IMR-90 (cell line): ENCODE measurements around the gene INCENP. TPM values are rescaled to one million over a fixed set of nuclear protein-coding genes. Genes with fewer than 3 reads are reported as not detected.
A peak's percentile ranks its signal among the peaks of the same experiment; 100 is the strongest.

Experiments used
- ATAC-seq: fragments of 200-7000 bp; cut with Tn5 transposase; 2 replicates; pipeline ENCODE4 v1.9.1; 2020; ENCODE audit warnings: low read depth, mild to moderate bottlenecking, moderate library complexity
- BruUV-seq: library from RNA; stranded (reverse); fragments of 400-500 nt; replicated peaks from 2 replicates; lab custom pipeline; 2021; lab: Mats Ljungman, UMichigan
- CTCF ChIA-PET: fragments of 300-600 bp; formaldehyde crosslinking; extraction: SDS; loops from one replicate; lab custom pipeline; 2021; ENCODE audit warnings: antibody characterized with exemption; lab: Yijun Ruan, JAX
- POLR2A ChIA-PET: fragments of 300-600 bp; sonication (Branson Sonifier 250); formaldehyde crosslinking; loops from one replicate; lab custom pipeline; 2022; ENCODE audit warnings: antibody characterized with exemption; ENCODE audit not compliant: unreplicated experiment; lab: Charles Lee
- DNase-seq: peaks from one replicate; pipeline ENCODE4 v3.0.0; 2013
- H2AFZ ChIP-seq: replicated peaks from 2 replicates; pipeline ENCODE3; 2013; ENCODE audit warnings: low read length, mild to moderate bottlenecking; ENCODE audit not compliant: poor library complexity
- H2AK5ac ChIP-seq: 2 replicates; pipeline ENCODE4 v1.6.1; 2013; ENCODE audit warnings: low read depth, low read length, inconsistent platforms
- H2AK9ac ChIP-seq: replicated peaks from 2 replicates; pipeline ENCODE3; 2013; ENCODE audit warnings: mild to moderate bottlenecking, low read depth, low read length, moderate library complexity; ENCODE audit not compliant: poor library complexity
- H2BK120ac ChIP-seq: 2 replicates; pipeline ENCODE4 v1.6.1; 2013; ENCODE audit warnings: low read depth, low read length, inconsistent platforms
- H2BK15ac ChIP-seq: 3 replicates; pipeline ENCODE4 v1.6.1; 2013; ENCODE audit warnings: low read depth, low read length, inconsistent platforms
- H2BK20ac ChIP-seq: 2 replicates; pipeline ENCODE4 v1.6.1; 2013; ENCODE audit warnings: low read depth, mild to moderate bottlenecking, inconsistent platforms, low read length, moderate library complexity
- H2BK5ac ChIP-seq: 2 replicates; pipeline ENCODE4 v1.6.1; 2013; ENCODE audit warnings: mild to moderate bottlenecking, low read depth, low read length, inconsistent platforms; ENCODE audit not compliant: poor library complexity, severe bottlenecking
- H3K14ac ChIP-seq: replicated peaks from 2 replicates; pipeline ENCODE4 v1.6.1; 2013; ENCODE audit warnings: low read depth, low read length, inconsistent platforms
- H3K18ac ChIP-seq: 2 replicates; pipeline ENCODE4 v1.6.1; 2013; ENCODE audit warnings: low read depth, low read length, control low read depth
- H3K23ac ChIP-seq: 2 replicates; pipeline ENCODE4 v1.6.1; 2013; ENCODE audit warnings: low read depth, low read length, inconsistent platforms
- H3K27ac ChIP-seq: 2 replicates; pipeline ENCODE4 v1.5.1; 2013; ENCODE audit warnings: mild to moderate bottlenecking, control low read depth, low read length; ENCODE audit not compliant: insufficient read depth
- H3K27me3 ChIP-seq: 2 replicates; pipeline ENCODE4 v1.6.1; 2013; ENCODE audit warnings: low read length; ENCODE audit not compliant: control insufficient read depth, insufficient read depth
- H3K36me3 ChIP-seq: 2 replicates; pipeline ENCODE4 v1.6.1; 2013; ENCODE audit warnings: low read length, mixed read lengths; ENCODE audit not compliant: control insufficient read depth, insufficient read depth
- H3K4ac ChIP-seq: 2 replicates; pipeline ENCODE4 v1.6.1; 2013; ENCODE audit warnings: low read depth, low read length, inconsistent platforms
- H3K4me1 ChIP-seq: 2 replicates; pipeline ENCODE4 v1.6.1; 2013; ENCODE audit warnings: low read length, mixed read lengths; ENCODE audit not compliant: control insufficient read depth, insufficient read depth
- H3K4me2 ChIP-seq: 2 replicates; pipeline ENCODE4 v1.6.1; 2013; ENCODE audit warnings: low read depth, mild to moderate bottlenecking, control low read depth, low read length, moderate library complexity
- H3K4me3 ChIP-seq: 2 replicates; pipeline ENCODE4 v1.5.1; 2013; ENCODE audit warnings: low read depth, mild to moderate bottlenecking, control low read depth, low read length, moderate library complexity; ENCODE audit not compliant: insufficient read depth
- H3K56ac ChIP-seq: 2 replicates; pipeline ENCODE4 v1.6.1; 2013; ENCODE audit warnings: low read length, inconsistent platforms; ENCODE audit not compliant: insufficient read depth; ENCODE audit errors: extremely low read depth
- H3K79me1 ChIP-seq, 2 experiments: 2 replicates each; pipeline ENCODE4 v1.6.1; 2013; ENCODE audit warnings: low read length in 2 of 2, inconsistent platforms in 1 of 2, low read depth in 1 of 2
- H3K9ac ChIP-seq: 2 replicates; pipeline ENCODE4 v1.6.1; 2013; ENCODE audit warnings: low read depth, low read length, control low read depth
- H3K9me1 ChIP-seq: 2 replicates; pipeline ENCODE4 v1.6.1; 2013; ENCODE audit warnings: low read length, inconsistent platforms; ENCODE audit not compliant: insufficient read depth
- H3K9me3 ChIP-seq: 2 replicates; pipeline ENCODE4 v1.6.1; 2013; ENCODE audit warnings: low read length; ENCODE audit not compliant: control insufficient read depth, insufficient read depth
- H4K20me1 ChIP-seq: 2 replicates; pipeline ENCODE4 v1.6.1; 2013; ENCODE audit warnings: low read length, inconsistent platforms; ENCODE audit not compliant: insufficient read depth
- H4K5ac ChIP-seq: 2 replicates; pipeline ENCODE4 v1.6.1; 2013; ENCODE audit warnings: mild to moderate bottlenecking, low read depth, low read length, control low read depth
- H4K8ac ChIP-seq, 2 experiments: 2 replicates each; pipeline ENCODE4 v1.6.1; 2013; ENCODE audit warnings: low read depth in 2 of 2, low read length in 2 of 2, control low read depth in 1 of 2, inconsistent platforms in 1 of 2
- H4K91ac ChIP-seq: 2 replicates; pipeline ENCODE4 v1.6.1; 2013; ENCODE audit warnings: low read depth, low read length, inconsistent platforms; ENCODE audit not compliant: insufficient read depth
- CTCF ChIP-seq: conservative IDR thresholded peaks from 2 replicates; pipeline ENCODE4 v1.5.1; 2012; ENCODE audit warnings: mild to moderate bottlenecking, low read depth, low read length, improper control_type of control experiment
- FOS ChIP-seq: fragments of 150-350 bp; IDR thresholded peaks from 2 replicates; pipeline ENCODE4 v1.6.1; 2016; ENCODE audit warnings: low read depth, low read length
- WGBS, 2 experiments: methylation state at CpG; one replicate each; pipeline versions ENCODE4 v1.1.5 to v1.1.7; 2013; ENCODE audit warnings: missing lambda C conversion rate in 2 of 2; ENCODE audit not compliant: insufficient read length in 1 of 2; ENCODE audit errors: extremely low coverage in 2 of 2; 5-methylcytosine and 5-hydroxymethylcytosine counted together
- dilution Hi-C: fragments of 300-500 bp; cut with HindIII; formaldehyde crosslinking; loops from one replicate; pipeline ENCODE4 v1.14.3; 2018; ENCODE audit warnings: low sequenced_read_pairs; ENCODE audit not compliant: unreplicated experiment
- in situ Hi-C: fragments of 300-500 bp; cut with MboI; formaldehyde crosslinking; loops from 3 replicates; pipeline ENCODE4 v1.14.3; 2019; ENCODE audit warnings: low sequenced_read_pairs, inconsistent platforms, mixed read lengths
- intact Hi-C: fragments of 100-400 bp; cut with micrococcal nuclease; formaldehyde crosslinking; loops from 2 replicates; pipeline ENCODE4 v1.10.0; 2022
- polyA plus RNA-seq, 3 experiments: library from polyadenylated mRNA; depleted of rRNA; stranded (reverse); fragments of >200 nt; gene quantifications; 2 replicates each; pipeline ENCODE4 v1.2.3, GENCODE V29; 2012; ENCODE audit warnings: low replicate concordance in 1 of 3
- total RNA-seq: library from RNA; depleted of rRNA; stranded (reverse); fragments of >200 nt; gene quantifications from 2 replicates; pipeline ENCODE4 v1.2.3, GENCODE V29; 2012

INCENP gene
- total and polyA plus RNA-seq, 2 of the 4 experiments (the other 2 are of a cell fraction), result 18.6 to 23.8 TPM

DNA sequence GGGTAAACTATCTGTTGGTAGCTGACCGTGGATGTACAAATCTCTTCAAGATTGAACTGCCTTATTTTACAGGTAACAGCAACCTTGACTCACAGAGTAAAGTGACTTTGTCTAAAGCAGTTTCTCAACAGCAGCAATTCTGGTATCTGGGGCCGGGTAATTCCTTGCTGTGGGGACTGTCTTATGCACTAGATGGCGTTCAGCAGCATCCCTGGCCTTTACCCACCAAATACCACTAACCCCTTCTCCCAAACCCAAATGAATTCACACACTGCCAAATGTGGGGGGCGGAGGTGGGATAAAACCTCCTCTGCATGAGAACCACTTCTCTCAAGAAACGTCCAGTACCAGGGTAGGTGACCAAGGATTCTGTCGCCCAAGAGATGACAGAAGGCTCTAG, 1.7 kb upstream of the INCENP start:
- no peaks in the 10 kb centered on the region for H3K9me3 ChIP-seq
- 0 out of 2 replicates have a peak overlapping the region, but pooled peaks have one; percentile 16 for H4K5ac ChIP-seq
- no peak overlapping the region for H3K18ac ChIP-seq
- POLR2A ChIA-PET, result no interaction called here
- no peak overlapping the region for H2BK120ac ChIP-seq
- CTCF ChIA-PET, result no interaction called here
- no peak overlapping the region for H3K23ac ChIP-seq
- H3K79me1 ChIP-seq, result peaks cover 0 to 22% of the 10 kb centered on the region in 2 experiments; a peak in 3 of 4 replicates
- 0 out of 2 replicates have a peak overlapping the region, but pooled peaks have one; percentile 23 for H2AK5ac ChIP-seq
- no peak for DNase-seq
- H3K36me3 ChIP-seq, result no peaks in the 10 kb centered on the region
- H3K4ac ChIP-seq, result no peak overlapping the region
- H2AFZ ChIP-seq, result peak overlapping the region; percentile 46
- no peak overlapping the region for H3K27ac ChIP-seq
- intact Hi-C loops, result loop anchor here (1.0 kb wide), 1 partner anchor 189 kb away; no protein-coding TSS in a partner anchor
- H3K4me2 ChIP-seq, result no peak overlapping the region
- no peak overlapping the region for H3K4me3 ChIP-seq
- no peak for ATAC-seq
- H3K9ac ChIP-seq, result no peak overlapping the region
- H2BK5ac ChIP-seq, result no peak overlapping the region
- H3K9me1 ChIP-seq, result peaks cover 5% of the 10 kb centered on the region; the same call in 1 of the 2 replicates
- dilution Hi-C loops, result no loop called here
- 0 out of 4 replicates have a peak overlapping the region, but pooled peaks of 1 of the 2 experiments have one; percentile 12 for H4K8ac ChIP-seq
- 50% methylated on average over 1 of the region's 6 CpGs; no CpG with 5 or more reads in 1 of the 2 experiments for WGBS, 2 experiments
- H2AK9ac ChIP-seq, result peak overlapping the region; percentile 23
- H3K14ac ChIP-seq, result no peak overlapping the region
- no peak overlapping the region for H2BK20ac ChIP-seq
- H3K4me1 ChIP-seq, result peaks cover 3% of the 10 kb centered on the region; the same call in 1 of the 2 replicates
- in situ Hi-C loops, result no loop called here
- H3K27me3 ChIP-seq, result no peaks in the 10 kb centered on the region
- no peak overlapping the region for H4K91ac ChIP-seq
- no TSS peak for BruUV-seq
- H2BK15ac ChIP-seq, result no peak overlapping the region
- TF ChIP-seq CTCF (0 out of 2 replicates have a peak, but pooled peaks have one; percentile 22), FOS (no peak)
- H4K20me1 ChIP-seq, result peaks cover 8% of the 10 kb centered on the region; the same call in 1 of the 2 replicates
- no peak overlapping the region for H3K56ac ChIP-seq
